Testis (tissue), 2 donors: Measurements from ENCODE around the gene OSBP.

Experiments
- CTCF ChIP-seq, 3 experiments: fragments of 450-650 bp in 2 of 3; fragments of 200-600 bp in 1 of 3; sonication (generic) in 1 of 3; IDR thresholded peaks; one replicate each; pipeline ENCODE4 v1.5.1; 2016 to 2019; ENCODE audit warnings: antibody characterized with exemption in 3 of 3, mild to moderate bottlenecking in 2 of 3, moderate library complexity in 1 of 3
- POLR2A ChIP-seq: fragments of 450-650 bp; IDR thresholded peaks from one replicate; pipeline ENCODE4 v1.6.1; 2017; ENCODE audit warnings: antibody characterized with exemption, mild to moderate bottlenecking, moderate library complexity

- TF ChIP-seq CTCF (IDR thresholded peaks at IDR 0.05), result no peak
- TF ChIP-seq POLR2A, result no peak
Measured at GRCh38 chr11:59552844-59553243, 62.7 kb downstream of the OSBP start.
